Hypothalamus (tissue), 51 donors: ENCODE data around the gene GSG1L.

ENCODE experiments used
- DNase-seq, 51 donors: peaks; one replicate each; lab custom pipeline; 2025; lab: John Stamatoyannopoulos, UW

Gene GSG1L

GRCh38 chr16:28067604-28068379 lies 4.3 kb upstream of the GSG1L start:
- no peak for DNase-seq

- DNase-seq: no peak
These were observed 1.3 kb upstream of the GSG1L start for GRCh38 chr16:28064706-28065249.

GRCh38 chr16:28064150-28064549 lies 636 bp upstream of the GSG1L start:
- DNase-seq: no peak

- peak in 1 of 51 donors; percentile 26 for DNase-seq
These were observed 530 bp downstream of the GSG1L start for GRCh38 chr16:28062847-28063521.

- no peak for DNase-seq
These were observed 1.2 kb downstream of the GSG1L start for GRCh38 chr16:28062261-28062846.

- DNase-seq: no peak
These were observed 2.0 kb downstream of the GSG1L start for GRCh38 chr16:28061352-28062101.

- DNase-seq: no peak
These were observed 3.5 kb downstream of the GSG1L start for GRCh38 chr16:28059841-28060575.

- no peak for DNase-seq
These were observed 4.5 kb downstream of the GSG1L start for GRCh38 chr16:28058839-28059589.

GRCh38 chr16:28057949-28058348 lies 5.6 kb downstream of the GSG1L start:
- DNase-seq: no peak

- DNase-seq: no peak
These were observed 10.1 kb downstream of the GSG1L start for GRCh38 chr16:28053461-28053860.

- DNase-seq: no peak
These were observed 11.0 kb downstream of the GSG1L start for GRCh38 chr16:28052274-28053128.

GRCh38 chr16:28051486-28051885 lies 12.0 kb downstream of the GSG1L start:
- no peak for DNase-seq

- DNase-seq: no peak
These were observed 20.7 kb downstream of the GSG1L start for GRCh38 chr16:28042811-28043210.

GRCh38 chr16:28041615-28042014 lies 21.9 kb downstream of the GSG1L start:
- DNase-seq: no peak

- no peak for DNase-seq
These were observed 23.5 kb downstream of the GSG1L start for GRCh38 chr16:28040039-28040438.

- no peak for DNase-seq
These were observed 24.0 kb downstream of the GSG1L start for GRCh38 chr16:28039493-28039892.

GRCh38 chr16:28038409-28038808 lies 25.1 kb downstream of the GSG1L start:
- no peak for DNase-seq

GRCh38 chr16:28035866-28036393 lies 27.6 kb downstream of the GSG1L start:
- no peak for DNase-seq
